AG04449 (cell line): ENCODE data around the gene NEK2.

Experiments used
- CTCF ChIA-PET: fragments of 350-600 bp; formaldehyde crosslinking; extraction: SDS; loops from one replicate; lab custom pipeline; 2021; ENCODE audit warnings: antibody characterized with exemption; lab: Yijun Ruan, JAX
- POLR2A ChIA-PET: fragments of 400-600, 350-600 bp; formaldehyde crosslinking; extraction: SDS; loops from one replicate; lab custom pipeline; 2020; ENCODE audit warnings: antibody characterized with exemption, inconsistent platforms; lab: Yijun Ruan, JAX
- DNase-seq: peaks from one replicate; pipeline ENCODE4 v3.0.0-alpha.2; 2010; ENCODE audit warnings: low read depth, low spot score
- H3K4me3 ChIP-seq: 2 replicates; pipeline ENCODE4 v1.5.1; 2011; ENCODE audit warnings: low read depth, mild to moderate bottlenecking, control low read depth, low read length
- CTCF ChIP-seq: IDR thresholded peaks from one replicate; pipeline ENCODE4 v1.5.1; 2011; ENCODE audit warnings: mild to moderate bottlenecking, moderate library complexity, low read length, control low read depth, inconsistent platforms; ENCODE audit not compliant: insufficient read depth; ENCODE audit errors: missing control alignments

Gene NEK2

GRCh38 chr1:211643324-211644212 lies 31.9 kb downstream of the NEK2 start:
- ChIA-PET POLR2A (no interaction called here), CTCF (interaction anchor here (0.7 to 7.9 kb wide), 8 partner anchors 9 to 1501 kb away, joined by 3 to 81 read pairs (median 4); no protein-coding TSS in a partner anchor)
- DNase-seq, result no peak
- TF ChIP-seq CTCF, result no peak
- no peak overlapping the region for H3K4me3 ChIP-seq

- no peak for DNase-seq
- no peak overlapping the region for H3K4me3 ChIP-seq
- TF ChIP-seq CTCF, result no peak
- CTCF ChIA-PET, result interaction anchor here (0.7 to 7.9 kb wide), 7 partner anchors 10 to 1500 kb away, joined by 3 to 81 read pairs (median 5); no protein-coding TSS in a partner anchor
- POLR2A ChIA-PET, result no interaction called here
These were observed 32.6 kb downstream of the NEK2 start for GRCh38 chr1:211642870-211643269.

GRCh38 chr1:211641942-211642341 lies 33.5 kb downstream of the NEK2 start:
- H3K4me3 ChIP-seq, result no peak overlapping the region
- ChIA-PET CTCF (interaction anchor here (0.9 to 7.9 kb wide), 4 partner anchors 9 to 128 kb away, joined by 3 to 81 read pairs (median 10); partner anchors contain the start of gene SLC30A1), POLR2A (no interaction called here)
- no peak for DNase-seq
- no peak for TF ChIP-seq CTCF

- no peak for DNase-seq
- no peak overlapping the region for H3K4me3 ChIP-seq
- TF ChIP-seq CTCF, result no peak
- ChIA-PET POLR2A (no interaction called here), CTCF (interaction anchor here (1.3 to 7.9 kb wide), 5 partner anchors 9 to 126 kb away, joined by 3 to 81 read pairs (median 12); no protein-coding TSS in a partner anchor)
These were observed 34.2 kb downstream of the NEK2 start for GRCh38 chr1:211641044-211641800.

- no peak for DNase-seq
- ChIA-PET CTCF (interaction anchor here (0.6 to 7.9 kb wide), 5 partner anchors 12 to 868 kb away, joined by 3 to 81 read pairs (median 4); no protein-coding TSS in a partner anchor), POLR2A (interaction anchor here (1.0 kb wide), 1 partner anchor 47 kb away, joined by 3 read pairs; no protein-coding TSS in a partner anchor)
- TF ChIP-seq CTCF, result no peak
- no peak overlapping the region; the same call in 1 of the 2 replicates for H3K4me3 ChIP-seq
These were observed 35.2 kb downstream of the NEK2 start for GRCh38 chr1:211640301-211640630.
